HEK293 (cell line): Measurements from ENCODE around the gene PREB.
"Not testable (repeated sequence)": the region's sequence is repeated elsewhere in the genome, so short reads cannot be mapped to it uniquely, and the experiment has no call there.

Source experiments
- CTCF ChIA-PET: fragments of 350-600 bp; formaldehyde crosslinking; extraction: SDS; loops from one replicate; lab custom pipeline; 2021; ENCODE audit warnings: antibody characterized with exemption; lab: Yijun Ruan, JAX
- POLR2A ChIA-PET: fragments of 300-600 bp; formaldehyde crosslinking; extraction: SDS; loops from one replicate; lab custom pipeline; 2020; ENCODE audit warnings: antibody characterized with exemption, inconsistent platforms; lab: Yijun Ruan, JAX
- H3K27ac ChIP-seq: fragments of 200-500 bp; sonication (Bioruptor generic); 2 replicates; pipeline ENCODE4 v1.5.1; 2014; ENCODE audit warnings: low read depth, low read length, control low read depth, inconsistent platforms; ENCODE audit errors: extremely low read depth
- H3K36me3 ChIP-seq, 2 experiments: fragments of 200-500 bp in 1 of 2; sonication (Bioruptor generic) in 1 of 2; 1 replicate in 1 of 2; 2 replicates in 1 of 2; pipeline ENCODE4 v1.5.1; 2014 to 2017; ENCODE audit warnings: inconsistent platforms in 2 of 2, low read length in 2 of 2; ENCODE audit not compliant: control insufficient read depth in 2 of 2, insufficient read depth in 1 of 2
- H3K4me1 ChIP-seq: fragments of 200-500 bp; sonication (Bioruptor generic); 2 replicates; pipeline ENCODE4 v1.5.1; 2014; ENCODE audit warnings: mild to moderate bottlenecking, low read length, inconsistent platforms; ENCODE audit not compliant: control insufficient read depth, insufficient read depth
- H3K4me3 ChIP-seq: 2 replicates; pipeline ENCODE4 v1.5.1; 2011; ENCODE audit warnings: low read depth, mild to moderate bottlenecking, control low read depth, low read length, moderate library complexity
- H3K9me3 ChIP-seq: fragments of 200-500 bp; sonication (Bioruptor generic); 2 replicates; pipeline ENCODE4 v1.5.1; 2014; ENCODE audit warnings: low read depth, low read length, inconsistent platforms; ENCODE audit not compliant: control insufficient read depth, insufficient read depth
- BCL11B ChIP-seq: fragments of 450-650 bp; formaldehyde crosslinking; IDR thresholded peaks from 2 replicates; pipeline ENCODE4 v1.5.1; 2016; ENCODE audit warnings: low read depth, missing biosample characterization, missing genetic modification characterization
- FEZF1 ChIP-seq: fragments of 450-650 bp; formaldehyde crosslinking; IDR thresholded peaks from 2 replicates; pipeline ENCODE4 v1.5.1; 2016; ENCODE audit warnings: missing biosample characterization, missing genetic modification characterization
- GLIS2 ChIP-seq: fragments of 450-650 bp; formaldehyde crosslinking; IDR thresholded peaks from 2 replicates; pipeline ENCODE4 v1.5.1; 2016; ENCODE audit warnings: missing biosample characterization, missing genetic modification characterization
- ZBTB11 ChIP-seq: fragments of 450-650 bp; formaldehyde crosslinking; conservative IDR thresholded peaks from 2 replicates; pipeline ENCODE4 v1.5.1; 2016; ENCODE audit warnings: low read depth, missing biosample characterization, missing genetic modification characterization
- ZBTB17 ChIP-seq: fragments of 450-650 bp; formaldehyde crosslinking; IDR thresholded peaks from 2 replicates; pipeline ENCODE4 v1.5.1; 2016; ENCODE audit warnings: missing biosample characterization, missing genetic modification characterization
- ZBTB7A ChIP-seq: fragments of 450-650 bp; formaldehyde crosslinking; IDR thresholded peaks from 2 replicates; pipeline ENCODE4 v1.5.1; 2016; ENCODE audit warnings: low read depth, missing biosample characterization, missing genetic modification characterization
- ZIC2 ChIP-seq: fragments of 450-650 bp; formaldehyde crosslinking; IDR thresholded peaks from 2 replicates; pipeline ENCODE4 v1.5.1; 2016; ENCODE audit warnings: missing biosample characterization, missing genetic modification characterization
- ZNF112 ChIP-seq: fragments of 450-650 bp; formaldehyde crosslinking; IDR thresholded peaks from 2 replicates; pipeline ENCODE4 v1.5.0; 2017; ENCODE audit warnings: missing biosample characterization, missing genetic modification characterization
- ZNF133 ChIP-seq: fragments of 450-650 bp; formaldehyde crosslinking; IDR thresholded peaks from 2 replicates; pipeline ENCODE4 v1.5.1; 2016; ENCODE audit warnings: missing biosample characterization, missing genetic modification characterization
- ZNF2 ChIP-seq: fragments of 450-650 bp; formaldehyde crosslinking; IDR thresholded peaks from 2 replicates; pipeline ENCODE4 v1.5.1; 2016; ENCODE audit warnings: missing biosample characterization, missing genetic modification characterization
- ZNF335 ChIP-seq: fragments of 450-650 bp; formaldehyde crosslinking; conservative IDR thresholded peaks from 2 replicates; pipeline ENCODE4 v1.5.1; 2016; ENCODE audit warnings: missing biosample characterization, missing genetic modification characterization
- ZNF391 ChIP-seq: fragments of 450-650 bp; formaldehyde crosslinking; IDR thresholded peaks from 2 replicates; pipeline ENCODE4 v1.5.1; 2016; ENCODE audit warnings: low read depth, missing biosample characterization, missing genetic modification characterization, borderline replicate concordance
- ZNF510 ChIP-seq: fragments of 450-650 bp; formaldehyde crosslinking; IDR thresholded peaks from 2 replicates; pipeline ENCODE4 v1.5.1; 2018; ENCODE audit warnings: mild to moderate bottlenecking, missing genetic modification characterization, missing biosample characterization; ENCODE audit not compliant: insufficient replicate concordance
- ZNF544 ChIP-seq: fragments of 450-650 bp; formaldehyde crosslinking; IDR thresholded peaks from 2 replicates; pipeline ENCODE4 v1.5.0; 2017; ENCODE audit warnings: missing biosample characterization, missing genetic modification characterization
- ZNF600 ChIP-seq: fragments of 450-650 bp; formaldehyde crosslinking; IDR thresholded peaks from 2 replicates; pipeline ENCODE4 v1.5.1; 2016; ENCODE audit warnings: missing biosample characterization, missing genetic modification characterization
- ZNF664 ChIP-seq: fragments of 450-650 bp; formaldehyde crosslinking; IDR thresholded peaks from 2 replicates; pipeline ENCODE4 v1.5.1; 2016; ENCODE audit warnings: missing biosample characterization, missing genetic modification characterization
- ZNF837 ChIP-seq: fragments of 450-650 bp; formaldehyde crosslinking; IDR thresholded peaks from 2 replicates; pipeline ENCODE4 v1.5.1; 2016; ENCODE audit warnings: missing biosample characterization, missing genetic modification characterization
- TF ChIP-seq, protein P1 (sequence below): fragments of 450-650 bp; formaldehyde crosslinking; IDR thresholded peaks from 2 replicates; pipeline ENCODE4 v1.5.1; 2017; ENCODE audit warnings: missing biosample characterization, missing genetic modification characterization
- TF ChIP-seq, protein P2 (sequence below): fragments of 450-650 bp; formaldehyde crosslinking; optimal IDR thresholded peaks from 2 replicates; pipeline ENCODE3; 2016; ENCODE audit warnings: missing biosample characterization, mild to moderate bottlenecking, missing genetic modification characterization
- TF ChIP-seq, protein P3 (sequence below): fragments of 450-650 bp; formaldehyde crosslinking; IDR thresholded peaks from 2 replicates; pipeline ENCODE4 v1.5.1; 2017; ENCODE audit warnings: missing biosample characterization, missing genetic modification characterization

PREB gene

DNA sequence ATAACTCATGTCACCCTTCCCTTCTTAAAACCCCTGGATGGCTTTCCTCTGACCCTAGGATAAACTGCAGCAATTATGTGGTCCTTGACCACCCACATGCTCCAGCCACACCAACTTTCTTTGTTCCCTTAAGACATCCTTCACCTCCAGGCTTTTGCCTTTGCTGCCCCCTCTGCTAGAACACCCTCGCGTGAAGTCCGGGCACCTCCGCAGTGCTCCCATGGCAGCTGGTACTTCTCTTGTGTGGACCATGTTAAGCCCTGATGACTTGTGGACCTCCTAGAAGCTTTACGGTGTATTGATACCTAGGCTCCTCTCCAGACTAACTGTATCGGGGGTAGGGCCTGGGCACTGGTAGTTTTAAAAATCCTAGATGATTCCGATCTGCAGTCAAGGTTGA, 11.6 kb downstream of the PREB start (continued):
- TF ChIP-seq ZNF391 (tag by site-specific recombination) (no peak), ZNF664 (tag by site-specific recombination) (no peak), ZBTB11 (tag by site-specific recombination) (no peak)
- TF ChIP-seq, all 188 proteins: peak for 0

GRCh38 chr2:27121906-27122305, 12.5 kb downstream of the PREB start:
- POLR2A ChIA-PET = no interaction called here
- H3K36me3 ChIP-seq = no peaks in the 10 kb centered on the region
- CTCF ChIA-PET = interaction anchor here (3.3 kb wide), 1 partner anchor 12 kb away, joined by 17 read pairs; the partner anchor contains the start of gene PREB
- H3K4me1 ChIP-seq = 0 out of 2 replicates have a peak, but pooled peaks cover 3% of the 10 kb centered on the region
- H3K27ac ChIP-seq = no peak overlapping the region
- no peaks in the 10 kb centered on the region for H3K9me3 ChIP-seq
- H3K4me3 ChIP-seq = no peak overlapping the region
- TF ChIP-seq FEZF1 (tag by site-specific recombination) = no peak

DNA sequence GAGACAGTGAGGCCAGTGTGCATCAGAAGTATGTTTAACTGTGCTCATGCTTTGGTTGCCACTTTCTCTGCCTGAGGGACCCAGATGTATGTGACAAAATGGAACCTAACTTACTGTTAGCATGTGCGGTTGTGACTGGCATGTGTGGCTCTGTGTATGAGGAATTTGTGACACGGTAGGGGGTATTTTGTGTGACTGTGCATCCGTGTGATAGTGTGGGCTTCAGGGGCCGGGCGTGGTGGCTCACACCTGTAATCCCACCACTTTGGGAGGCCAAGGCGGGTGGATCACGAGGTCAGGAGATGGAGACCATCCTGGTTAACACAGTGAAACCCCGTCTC, 15.1 kb downstream of the PREB start:
- CTCF ChIA-PET = interaction anchor here (0.6 kb wide), 1 partner anchor 32 kb away, joined by 3 read pairs; no protein-coding TSS in a partner anchor
- H3K9me3 ChIP-seq, H3K4me1 ChIP-seq, H3K27ac ChIP-seq, H3K4me3 ChIP-seq, POLR2A ChIA-PET, H3K36me3 ChIP-seq: not testable (repeated sequence)
- TF ChIP-seq, protein P1, sequence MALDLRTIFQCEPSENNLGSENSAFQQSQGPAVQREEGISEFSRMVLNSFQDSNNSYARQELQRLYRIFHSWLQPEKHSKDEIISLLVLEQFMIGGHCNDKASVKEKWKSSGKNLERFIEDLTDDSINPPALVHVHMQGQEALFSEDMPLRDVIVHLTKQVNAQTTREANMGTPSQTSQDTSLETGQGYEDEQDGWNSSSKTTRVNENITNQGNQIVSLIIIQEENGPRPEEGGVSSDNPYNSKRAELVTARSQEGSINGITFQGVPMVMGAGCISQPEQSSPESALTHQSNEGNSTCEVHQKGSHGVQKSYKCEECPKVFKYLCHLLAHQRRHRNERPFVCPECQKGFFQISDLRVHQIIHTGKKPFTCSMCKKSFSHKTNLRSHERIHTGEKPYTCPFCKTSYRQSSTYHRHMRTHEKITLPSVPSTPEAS (tag by site-specific recombination) = peak; percentile 9; the same call in 1 of the 2 replicates
- TF ChIP-seq ZNF335 (tag by site-specific recombination) (peak; percentile 70), ZNF2 (tag by site-specific recombination) (0 out of 2 replicates have a peak, but pooled peaks have one; percentile 18)

DNA sequence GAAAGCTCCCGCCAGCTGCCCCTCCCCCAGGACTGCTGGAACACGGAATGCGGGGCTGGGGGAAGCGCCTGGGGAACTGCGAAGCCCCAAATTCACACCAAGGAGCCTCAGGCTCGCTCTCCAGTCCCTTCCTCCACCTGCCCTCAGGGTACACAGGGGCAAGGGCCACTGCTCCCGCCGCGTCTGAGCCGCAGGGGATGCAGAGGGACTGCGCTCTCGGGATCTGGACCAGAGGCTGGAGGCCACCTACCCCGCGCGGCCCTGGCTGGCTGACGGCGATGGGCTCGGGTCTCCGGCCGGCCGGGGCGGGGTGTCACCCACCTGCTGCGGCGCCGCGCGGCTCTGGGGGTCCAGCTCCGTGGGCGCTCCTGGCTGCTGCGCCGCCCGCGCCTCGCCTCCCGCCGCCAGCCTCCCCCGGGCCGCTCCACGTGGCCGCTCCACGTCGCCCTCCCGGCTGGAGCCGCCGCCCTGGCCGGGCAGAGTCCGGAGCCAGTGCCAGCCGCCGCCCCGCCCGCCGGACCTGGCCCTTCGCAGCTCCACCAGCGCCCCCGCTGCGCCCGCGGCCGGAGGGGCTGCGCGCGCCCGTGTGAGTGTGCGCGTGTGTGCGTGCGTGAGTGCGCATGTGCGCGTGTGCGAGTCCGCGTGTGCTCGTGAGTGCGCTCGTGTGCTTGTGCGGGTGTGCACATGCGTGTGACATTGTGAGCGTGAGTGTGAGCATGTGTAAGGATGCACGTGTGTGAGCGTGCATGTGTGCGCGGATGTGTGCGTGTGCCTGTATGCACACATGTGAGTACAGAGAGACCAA, 15.7 kb downstream of the PREB start, which contains the start of gene CGREF1:
TSS of gene CGREF1 (minus strand) at position 604 of the 805 bp plus-strand sequence. CDS start 14,762 bp downstream, outside the sequence.
- ChIA-PET CTCF (interaction anchor here (0.6 to 0.8 kb wide), 2 partner anchors 32 to 73 kb away, joined by 3 read pairs; no protein-coding TSS in a partner anchor), POLR2A (no interaction called here)
- Histone ChIP-seq H3K27ac (peak within 1 kb of the TSS; percentile 67; the same call in 1 of the 2 replicates), H3K36me3 (no peaks in the 10 kb centered on the region), H3K4me3 (peak within 1 kb of the TSS; percentile 34), H3K9me3 (no peaks in the 10 kb centered on the region), H3K4me1 (no peaks in the 10 kb centered on the region)
- TF ChIP-seq ZNF133 (tag by site-specific recombination) (no peak), GLIS2 (tag by site-specific recombination) (peak; percentile 59), ZNF391 (tag by site-specific recombination) (0 out of 2 replicates have a peak, but pooled peaks have one; percentile 27), ZNF510 (no peak), ZBTB17 (tag by site-specific recombination) (peak; percentile 15; the same call in 1 of the 2 replicates), BCL11B (tag by site-specific recombination) (no peak), ZNF600 (tag by site-specific recombination) (peak; percentile 16; the same call in 1 of the 2 replicates), ZNF544 (no peak), ZBTB7A (tag by site-specific recombination) (no peak), ZNF112 (no peak), ZIC2 (peak; percentile 63; the same call in 1 of the 2 replicates), ZNF837 (no peak)
- TF ChIP-seq, protein P2, sequence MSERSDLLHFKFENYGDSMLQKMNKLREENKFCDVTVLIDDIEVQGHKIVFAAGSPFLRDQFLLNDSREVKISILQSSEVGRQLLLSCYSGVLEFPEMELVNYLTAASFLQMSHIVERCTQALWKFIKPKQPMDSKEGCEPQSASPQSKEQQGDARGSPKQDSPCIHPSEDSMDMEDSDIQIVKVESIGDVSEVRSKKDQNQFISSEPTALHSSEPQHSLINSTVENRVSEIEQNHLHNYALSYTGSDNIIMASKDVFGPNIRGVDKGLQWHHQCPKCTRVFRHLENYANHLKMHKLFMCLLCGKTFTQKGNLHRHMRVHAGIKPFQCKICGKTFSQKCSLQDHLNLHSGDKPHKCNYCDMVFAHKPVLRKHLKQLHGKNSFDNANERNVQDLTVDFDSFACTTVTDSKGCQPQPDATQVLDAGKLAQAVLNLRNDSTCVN = peak; percentile 98
- TF ChIP-seq, protein P3, sequence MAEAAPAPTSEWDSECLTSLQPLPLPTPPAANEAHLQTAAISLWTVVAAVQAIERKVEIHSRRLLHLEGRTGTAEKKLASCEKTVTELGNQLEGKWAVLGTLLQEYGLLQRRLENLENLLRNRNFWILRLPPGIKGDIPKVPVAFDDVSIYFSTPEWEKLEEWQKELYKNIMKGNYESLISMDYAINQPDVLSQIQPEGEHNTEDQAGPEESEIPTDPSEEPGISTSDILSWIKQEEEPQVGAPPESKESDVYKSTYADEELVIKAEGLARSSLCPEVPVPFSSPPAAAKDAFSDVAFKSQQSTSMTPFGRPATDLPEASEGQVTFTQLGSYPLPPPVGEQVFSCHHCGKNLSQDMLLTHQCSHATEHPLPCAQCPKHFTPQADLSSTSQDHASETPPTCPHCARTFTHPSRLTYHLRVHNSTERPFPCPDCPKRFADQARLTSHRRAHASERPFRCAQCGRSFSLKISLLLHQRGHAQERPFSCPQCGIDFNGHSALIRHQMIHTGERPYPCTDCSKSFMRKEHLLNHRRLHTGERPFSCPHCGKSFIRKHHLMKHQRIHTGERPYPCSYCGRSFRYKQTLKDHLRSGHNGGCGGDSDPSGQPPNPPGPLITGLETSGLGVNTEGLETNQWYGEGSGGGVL (tag by site-specific recombination) = peak; percentile 78
